Keratinocyte (primary cell): ENCODE data around the gene FBN1. TPM values are rescaled to one million over a fixed set of nuclear protein-coding genes. Genes with fewer than 3 reads are reported as not detected.

Experiments
- DNase-seq: peaks from one replicate; pipeline ENCODE4 v3.0.0-alpha.2; 2011; ENCODE audit warnings: low read depth, missing footprints, low spot score
- FAIRE-seq: peaks from 2 replicates; lab custom pipeline; 2011; peaks lifted over from hg19 to GRCh38; lab: Jason Lieb, UNC
- H2AFZ ChIP-seq: 2 replicates; pipeline ENCODE4 v1.6.0; 2012; ENCODE audit warnings: low read length, control low read depth, inconsistent platforms; ENCODE audit not compliant: control insufficient read depth
- H3K27ac ChIP-seq: 2 replicates; pipeline ENCODE4 v1.5.1; 2011; ENCODE audit warnings: low read length; ENCODE audit not compliant: control insufficient read depth, insufficient read depth
- H3K27me3 ChIP-seq: 3 replicates; pipeline ENCODE4 v1.6.0; 2011; ENCODE audit warnings: low read length; ENCODE audit not compliant: control insufficient read depth, insufficient read depth; ENCODE audit errors: extremely low read depth
- H3K36me3 ChIP-seq, 2 experiments: 2 replicates in 1 of 2; 3 replicates in 1 of 2; pipeline ENCODE4 v1.5.1; 2011; ENCODE audit warnings: low read length in 2 of 2, mild to moderate bottlenecking in 1 of 2; ENCODE audit not compliant: control insufficient read depth in 2 of 2, insufficient read depth in 2 of 2; ENCODE audit errors: extremely low read depth in 1 of 2
- H3K4me1 ChIP-seq: 3 replicates; pipeline ENCODE4 v1.5.1; 2011; ENCODE audit warnings: low read length; ENCODE audit not compliant: control insufficient read depth, insufficient read depth; ENCODE audit errors: extremely low read depth
- H3K4me2 ChIP-seq: 3 replicates; pipeline ENCODE4 v1.6.0; 2011; ENCODE audit warnings: low read depth, low read length; ENCODE audit not compliant: control insufficient read depth, insufficient read depth; ENCODE audit errors: extremely low read depth
- H3K4me3 ChIP-seq, 3 experiments: fragments of 200-600 bp in 1 of 3; sonication (generic) in 1 of 3; 2 replicates in 2 of 3; 3 replicates in 1 of 3; pipeline ENCODE4 v1.5.1; 2011 to 2016; ENCODE audit warnings: low read length in 3 of 3, mild to moderate bottlenecking in 3 of 3, control low read depth in 2 of 3, inconsistent platforms in 1 of 3, low read depth in 1 of 3, mixed read lengths in 1 of 3, mixed run types in 1 of 3, moderate library complexity in 1 of 3; ENCODE audit not compliant: control insufficient read depth in 2 of 3, insufficient read depth in 2 of 3; ENCODE audit errors: extremely low read depth in 1 of 3
- H3K79me2 ChIP-seq: 2 replicates; pipeline ENCODE4 v1.6.0; 2012; ENCODE audit warnings: low read length; ENCODE audit not compliant: control insufficient read depth, insufficient read depth
- H3K9ac ChIP-seq: 3 replicates; pipeline ENCODE4 v1.6.0; 2011; ENCODE audit warnings: low read length; ENCODE audit not compliant: control insufficient read depth, insufficient read depth; ENCODE audit errors: extremely low read depth
- H3K9me1 ChIP-seq: 3 replicates; pipeline ENCODE4 v1.6.0; 2011; ENCODE audit warnings: low read length; ENCODE audit not compliant: control insufficient read depth, insufficient read depth; ENCODE audit errors: extremely low read depth
- H3K9me3 ChIP-seq: 2 replicates; pipeline ENCODE4 v1.5.1; 2012; ENCODE audit warnings: low read depth, low read length; ENCODE audit not compliant: control insufficient read depth
- H4K20me1 ChIP-seq: 3 replicates; pipeline ENCODE4 v1.6.0; 2011; ENCODE audit warnings: low read length; ENCODE audit not compliant: control insufficient read depth, insufficient read depth; ENCODE audit errors: extremely low read depth
- CTCF ChIP-seq, 3 experiments: IDR thresholded peaks in 1 of 3; conservative IDR thresholded peaks in 1 of 3; optimal IDR thresholded peaks in 1 of 3; 2 replicates in 2 of 3; 3 replicates in 1 of 3; pipeline versions ENCODE3 to v1.5.1; 2011; ENCODE audit warnings: low read length in 3 of 3, mild to moderate bottlenecking in 3 of 3, moderate library complexity in 2 of 3, control low read depth in 1 of 3, inconsistent platforms in 1 of 3; ENCODE audit not compliant: insufficient read depth in 2 of 3; ENCODE audit errors: extremely low read depth in 1 of 3
- EZH2 ChIP-seq: IDR thresholded peaks from one replicate; pipeline ENCODE4 v1.6.1; 2012; ENCODE audit warnings: inconsistent platforms, mild to moderate bottlenecking, low read length, moderate library complexity
- dilution Hi-C: fragments of 300-500 bp; cut with MboI; formaldehyde crosslinking; loops from one replicate; pipeline ENCODE4 v1.7.0; 2020; ENCODE audit warnings: low sequenced_read_pairs; ENCODE audit not compliant: extremely low pct_ligation_motif_present
- polyA plus RNA-seq, 5 experiments: library from polyadenylated mRNA; depleted of rRNA in 3 of 5; stranded (reverse) in 3 of 5; stranded (forward) in 1 of 5; unstranded in 1 of 5; fragments of >200 nt; gene quantifications; 1 replicate in 1 of 5; 2 replicates in 3 of 5; 3 replicates in 1 of 5; pipeline versions ENCODE4 v1.2.1 to v1.2.3, GENCODE V29; 2011 to 2012; ENCODE audit warnings: missing spikeins in 2 of 5, low read depth in 1 of 5, low replicate concordance in 1 of 5

FBN1 gene
- polyA plus RNA-seq, 1 donor (not counting 4 experiments of a cell fraction or from before 2014, with no cell fraction given), result 3.5 TPM

GRCh38 chr15:48494631-48495030, 150.9 kb downstream of the FBN1 start:
- dilution Hi-C loops, result no loop called here
- H3K4me3 ChIP-seq, result no peak overlapping the region
- H3K36me3 ChIP-seq, result no peaks in the 10 kb centered on the region
- H3K9me1 ChIP-seq, result no peaks in the 10 kb centered on the region
- no peaks in the 10 kb centered on the region for H4K20me1 ChIP-seq
- H3K27me3 ChIP-seq, result no peaks in the 10 kb centered on the region
- no peak for TF ChIP-seq CTCF (optimal IDR thresholded peaks at IDR 0.05 in 1 of 3, IDR thresholded peaks at IDR 0.05 in 1 of 3, conservative IDR thresholded peaks at IDR 0.05 in 1 of 3; ENCODE audit: extremely low read depth in 1 of 3, insufficient read depth in 2 of 3, low read length in 3 of 3)
- no peak for TF ChIP-seq EZH2
- FAIRE-seq (no peak), DNase-seq (no peak)
- no peak overlapping the region for H3K27ac ChIP-seq
- H3K79me2 ChIP-seq, result no peaks in the 10 kb centered on the region
- H3K4me2 ChIP-seq, result no peak overlapping the region
- peaks cover 5% of the 10 kb centered on the region for H3K4me1 ChIP-seq
- no peak overlapping the region for H3K9ac ChIP-seq
- H3K9me3 ChIP-seq, result no peaks in the 10 kb centered on the region
- no peak overlapping the region for H2AFZ ChIP-seq

- dilution Hi-C loops, result no loop called here
- H3K79me2 ChIP-seq, result no peaks in the 10 kb centered on the region
- TF ChIP-seq CTCF (optimal IDR thresholded peaks at IDR 0.05 in 1 of 3, IDR thresholded peaks at IDR 0.05 in 1 of 3, conservative IDR thresholded peaks at IDR 0.05 in 1 of 3; ENCODE audit: extremely low read depth in 1 of 3, insufficient read depth in 2 of 3, low read length in 3 of 3) (no peak), EZH2 (no peak)
- FAIRE-seq (no peak), DNase-seq (no peak)
- H3K9me3 ChIP-seq, result no peaks in the 10 kb centered on the region
- peaks cover 5% of the 10 kb centered on the region for H3K4me1 ChIP-seq
- H3K9me1 ChIP-seq, result no peaks in the 10 kb centered on the region
- no peak overlapping the region for H3K9ac ChIP-seq
- H3K36me3 ChIP-seq, result no peaks in the 10 kb centered on the region
- H2AFZ ChIP-seq, result no peak overlapping the region
- H4K20me1 ChIP-seq, result no peaks in the 10 kb centered on the region
- no peak overlapping the region for H3K4me2 ChIP-seq
- H3K27me3 ChIP-seq, result no peaks in the 10 kb centered on the region
- no peak overlapping the region for H3K4me3 ChIP-seq
- no peak overlapping the region for H3K27ac ChIP-seq
Measured at GRCh38 chr15:48493763-48494225, 151.7 kb downstream of the FBN1 start.
